Fibroblast of lung (primary cell): ENCODE measurements around the gene PIM1. TPM values are rescaled to one million over a fixed set of nuclear protein-coding genes. Genes with fewer than 3 reads are reported as not detected.
A peak's percentile ranks its signal among the peaks of the same experiment; 100 is the strongest.

Source experiments
- DNase-seq, 2 donors: peaks; one replicate each; pipeline versions ENCODE4 v3.0.0 to v3.0.0-alpha.2; 2010; ENCODE audit warnings: low read depth in 2 of 2
- H2AFZ ChIP-seq: 2 replicates; pipeline ENCODE4 v1.5.1; 2012; ENCODE audit warnings: low read length, control low read depth, inconsistent platforms
- H3K27ac ChIP-seq: 2 replicates; pipeline ENCODE4 v1.5.1; 2011; ENCODE audit warnings: low read length, control low read depth; ENCODE audit not compliant: insufficient read depth
- H3K27me3 ChIP-seq: 2 replicates; pipeline ENCODE4 v1.5.1; 2011; ENCODE audit warnings: mild to moderate bottlenecking, low read length; ENCODE audit not compliant: control insufficient read depth, insufficient read depth
- H3K36me3 ChIP-seq: 2 replicates; pipeline ENCODE4 v1.5.1; 2011; ENCODE audit warnings: low read length; ENCODE audit not compliant: control insufficient read depth, insufficient read depth
- H3K4me1 ChIP-seq: 2 replicates; pipeline ENCODE4 v1.5.1; 2011; ENCODE audit warnings: low read length; ENCODE audit not compliant: control insufficient read depth, insufficient read depth; ENCODE audit errors: extremely low read depth
- H3K4me2 ChIP-seq: 2 replicates; pipeline ENCODE4 v1.5.1; 2011; ENCODE audit warnings: low read length, control low read depth; ENCODE audit not compliant: insufficient read depth; ENCODE audit errors: extremely low read depth
- H3K4me3 ChIP-seq, 4 experiments: fragments of 200-600 bp in 1 of 4; sonication (generic) in 1 of 4; replicated peaks in 1 of 4; 2 replicates each; pipeline ENCODE4 v1.5.1; 2011 to 2016; ENCODE audit warnings: low read length in 4 of 4, low read depth in 3 of 4, mild to moderate bottlenecking in 3 of 4, control low read depth in 2 of 4, inconsistent platforms in 1 of 4, mixed read lengths in 1 of 4; ENCODE audit not compliant: insufficient read depth in 1 of 4; ENCODE audit errors: control extremely low read depth in 1 of 4
- H3K79me2 ChIP-seq: 2 replicates; pipeline ENCODE4 v1.5.1; 2012; ENCODE audit warnings: mild to moderate bottlenecking, low read length, inconsistent platforms; ENCODE audit not compliant: control insufficient read depth, insufficient read depth
- H3K9ac ChIP-seq: 2 replicates; pipeline ENCODE4 v1.5.1; 2011; ENCODE audit warnings: mild to moderate bottlenecking, low read length, control low read depth; ENCODE audit not compliant: insufficient read depth
- H3K9me3 ChIP-seq: 2 replicates; pipeline ENCODE4 v1.5.1; 2012; ENCODE audit warnings: low read depth, low read length; ENCODE audit not compliant: control insufficient read depth, insufficient read depth
- H4K20me1 ChIP-seq: 2 replicates; pipeline ENCODE4 v1.5.1; 2011; ENCODE audit warnings: low read length; ENCODE audit not compliant: control insufficient read depth, insufficient read depth; ENCODE audit errors: extremely low read depth
- EZH2 ChIP-seq: IDR thresholded peaks from 2 replicates; pipeline ENCODE4 v1.5.1; 2012; ENCODE audit warnings: low read length, control low read depth, mild to moderate bottlenecking; ENCODE audit errors: missing control alignments
- polyA plus RNA-seq, 2 donors: library from polyadenylated mRNA; depleted of rRNA in 1 of 2; stranded (reverse) in 1 of 2; unstranded in 1 of 2; fragments of >200 nt; gene quantifications; 2 replicates each; pipeline ENCODE4 v1.2.1, GENCODE V29; 2011 to 2012; ENCODE audit warnings: missing spikeins in 1 of 2
- total RNA-seq: library from RNA; depleted of rRNA; stranded (reverse); fragments of >200 nt; gene quantifications from 2 replicates; pipeline ENCODE4 v1.2.1, GENCODE V29; 2014
- TF ChIP-seq, protein P1 (sequence below), 2 donors: IDR thresholded peaks in 1 of 2; conservative IDR thresholded peaks in 1 of 2; 1 replicate in 1 of 2; 2 replicates in 1 of 2; pipeline ENCODE4 v1.5.1; 2011 to 2012; ENCODE audit warnings: low read length in 2 of 2, control low read depth in 1 of 2, inconsistent platforms in 1 of 2, low read depth in 1 of 2, mild to moderate bottlenecking in 1 of 2

Gene PIM1
- total and polyA plus RNA-seq, 2 donors (not counting 1 experiment from before 2014, with no cell fraction given), result 13.8 to 22.8 TPM

DNA sequence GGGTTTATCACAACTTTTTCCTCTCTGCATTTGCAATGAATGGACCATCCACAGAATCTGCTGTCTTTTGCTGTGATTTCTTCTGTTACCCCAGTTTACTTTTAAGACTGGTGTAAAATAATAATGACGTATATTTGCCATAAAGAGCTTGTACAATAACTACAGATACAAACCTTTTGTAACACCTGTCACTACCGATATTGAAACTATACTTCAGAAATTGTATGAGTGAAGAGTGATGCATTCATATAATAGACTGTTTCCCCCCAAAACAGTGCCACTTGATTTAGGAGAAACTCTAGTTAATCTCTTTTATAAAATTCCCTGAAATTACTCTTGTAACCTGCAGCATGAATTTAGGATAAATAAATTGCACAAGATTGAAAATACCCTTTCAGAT lies 26.4 kb upstream of the PIM1 start:
- no peaks in the 10 kb centered on the region for H3K36me3 ChIP-seq
- no peaks in the 10 kb centered on the region for H3K79me2 ChIP-seq
- H4K20me1 ChIP-seq, result no peaks in the 10 kb centered on the region
- peak overlapping the region; percentile 74 for H3K27ac ChIP-seq
- H3K4me3 ChIP-seq, result no peak overlapping the region
- no peak for TF ChIP-seq EZH2
- TF ChIP-seq, protein P1, sequence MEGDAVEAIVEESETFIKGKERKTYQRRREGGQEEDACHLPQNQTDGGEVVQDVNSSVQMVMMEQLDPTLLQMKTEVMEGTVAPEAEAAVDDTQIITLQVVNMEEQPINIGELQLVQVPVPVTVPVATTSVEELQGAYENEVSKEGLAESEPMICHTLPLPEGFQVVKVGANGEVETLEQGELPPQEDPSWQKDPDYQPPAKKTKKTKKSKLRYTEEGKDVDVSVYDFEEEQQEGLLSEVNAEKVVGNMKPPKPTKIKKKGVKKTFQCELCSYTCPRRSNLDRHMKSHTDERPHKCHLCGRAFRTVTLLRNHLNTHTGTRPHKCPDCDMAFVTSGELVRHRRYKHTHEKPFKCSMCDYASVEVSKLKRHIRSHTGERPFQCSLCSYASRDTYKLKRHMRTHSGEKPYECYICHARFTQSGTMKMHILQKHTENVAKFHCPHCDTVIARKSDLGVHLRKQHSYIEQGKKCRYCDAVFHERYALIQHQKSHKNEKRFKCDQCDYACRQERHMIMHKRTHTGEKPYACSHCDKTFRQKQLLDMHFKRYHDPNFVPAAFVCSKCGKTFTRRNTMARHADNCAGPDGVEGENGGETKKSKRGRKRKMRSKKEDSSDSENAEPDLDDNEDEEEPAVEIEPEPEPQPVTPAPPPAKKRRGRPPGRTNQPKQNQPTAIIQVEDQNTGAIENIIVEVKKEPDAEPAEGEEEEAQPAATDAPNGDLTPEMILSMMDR (conservative IDR thresholded peaks at IDR 0.05 in 1 of 2, IDR thresholded peaks at IDR 0.05 in 1 of 2; ENCODE audit: low read depth in 1 of 2, low read length in 2 of 2), result no peak
- no peaks in the 10 kb centered on the region for H3K27me3 ChIP-seq
- H3K4me1 ChIP-seq, result peaks cover 13% of the 10 kb centered on the region
- no peak overlapping the region for H3K4me2 ChIP-seq
- H3K9ac ChIP-seq, result no peak overlapping the region
- no peaks in the 10 kb centered on the region for H3K9me3 ChIP-seq
- H2AFZ ChIP-seq, result no peak overlapping the region
- DNase-seq, result no peak

DNA sequence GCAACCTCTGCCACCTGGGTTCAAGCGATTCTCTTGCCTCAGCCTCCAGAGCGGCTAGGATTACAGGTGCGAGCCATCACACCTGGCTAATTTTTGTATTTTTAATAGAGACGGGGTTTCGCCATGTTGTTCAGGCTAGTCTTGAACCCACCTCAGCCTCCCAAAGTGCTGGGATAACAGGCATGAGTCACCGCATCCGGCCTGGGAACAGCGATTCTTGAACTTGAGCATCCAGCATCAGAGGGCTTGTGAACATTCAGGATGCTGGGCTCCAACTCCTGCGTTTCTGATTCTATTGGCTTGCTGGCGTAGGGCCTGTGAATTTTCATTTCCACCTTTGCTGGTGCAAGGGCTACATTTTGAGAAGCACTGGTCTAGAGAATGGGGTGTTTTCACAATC lies 24.5 kb upstream of the PIM1 start:
- Histone ChIP-seq H4K20me1 (no peaks in the 10 kb centered on the region), H3K27ac (peak overlapping the region; percentile 74), H2AFZ (no peak overlapping the region), H3K4me3 (no peak overlapping the region), H3K36me3 (no peaks in the 10 kb centered on the region), H3K79me2 (no peaks in the 10 kb centered on the region), H3K4me1 (peaks cover 13% of the 10 kb centered on the region), H3K4me2 (no peak overlapping the region), H3K9me3 (no peaks in the 10 kb centered on the region), H3K9ac (no peak overlapping the region), H3K27me3 (no peaks in the 10 kb centered on the region)
- no peak for DNase-seq
- TF ChIP-seq EZH2, result no peak
- TF ChIP-seq, protein P1 (conservative IDR thresholded peaks at IDR 0.05 in 1 of 2, IDR thresholded peaks at IDR 0.05 in 1 of 2; ENCODE audit: low read depth in 1 of 2, low read length in 2 of 2), result no peak

DNA sequence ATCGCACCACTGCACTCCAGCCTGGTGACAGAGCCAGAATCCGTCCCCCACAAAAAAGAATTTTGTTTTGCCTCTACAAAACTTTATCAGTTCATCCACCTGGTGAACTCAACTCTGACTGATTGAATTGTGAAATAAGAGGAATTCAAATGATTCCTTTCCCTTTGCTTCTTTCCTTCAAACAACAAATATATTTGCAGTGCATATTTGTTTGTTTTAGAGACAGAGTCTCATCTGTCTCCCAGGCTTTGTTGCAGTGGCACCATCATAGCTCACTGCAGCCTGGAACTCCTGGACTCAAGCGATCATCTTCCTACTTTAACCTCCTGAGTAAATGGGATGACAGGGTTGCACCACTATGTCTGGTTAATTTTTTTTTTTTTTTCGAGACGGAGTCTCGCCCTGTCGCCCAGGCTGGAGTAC lies 23.2 kb upstream of the PIM1 start:
- no peaks in the 10 kb centered on the region for H3K79me2 ChIP-seq
- H2AFZ ChIP-seq, result no peak overlapping the region
- no peaks in the 10 kb centered on the region for H4K20me1 ChIP-seq
- no peaks in the 10 kb centered on the region for H3K9me3 ChIP-seq
- H3K9ac ChIP-seq, result no peak overlapping the region
- H3K4me3 ChIP-seq, result no peak overlapping the region
- no peak overlapping the region for H3K27ac ChIP-seq
- no peak overlapping the region for H3K4me2 ChIP-seq
- no peaks in the 10 kb centered on the region for H3K27me3 ChIP-seq
- DNase-seq, result no peak
- TF ChIP-seq, protein P1 (conservative IDR thresholded peaks at IDR 0.05 in 1 of 2, IDR thresholded peaks at IDR 0.05 in 1 of 2; ENCODE audit: low read depth in 1 of 2, low read length in 2 of 2), result no peak
- H3K36me3 ChIP-seq, result no peaks in the 10 kb centered on the region
- H3K4me1 ChIP-seq, result peaks cover 13% of the 10 kb centered on the region
